Neural cell (in vitro differentiated cells): Measurements from ENCODE around the gene EBF3.

Source experiments
- CTCF ChIP-seq: fragments of 450-650 bp; IDR thresholded peaks from 2 replicates; pipeline ENCODE4 v1.5.1; 2014; ENCODE audit warnings: antibody characterized with exemption, mild to moderate bottlenecking, moderate library complexity; ENCODE audit not compliant: poor library complexity, severe bottlenecking
- POLR2AphosphoS5 ChIP-seq: IDR thresholded peaks from 2 replicates; pipeline ENCODE4 v1.6.1; 2012
- RAD21 ChIP-seq: fragments of 450-650 bp; conservative IDR thresholded peaks from 2 replicates; pipeline ENCODE4 v1.6.1; 2014; ENCODE audit warnings: antibody characterized with exemption, mild to moderate bottlenecking, moderate library complexity
- SMC3 ChIP-seq: fragments of 450-650 bp; conservative IDR thresholded peaks from 2 replicates; pipeline ENCODE4 v1.6.1; 2014; ENCODE audit warnings: antibody characterized with exemption, mild to moderate bottlenecking, moderate library complexity; ENCODE audit not compliant: poor library complexity
- TF ChIP-seq, protein P1 (sequence below): IDR thresholded peaks from 2 replicates; pipeline ENCODE4 v1.6.1; 2012; ENCODE audit warnings: borderline replicate concordance

DNA sequence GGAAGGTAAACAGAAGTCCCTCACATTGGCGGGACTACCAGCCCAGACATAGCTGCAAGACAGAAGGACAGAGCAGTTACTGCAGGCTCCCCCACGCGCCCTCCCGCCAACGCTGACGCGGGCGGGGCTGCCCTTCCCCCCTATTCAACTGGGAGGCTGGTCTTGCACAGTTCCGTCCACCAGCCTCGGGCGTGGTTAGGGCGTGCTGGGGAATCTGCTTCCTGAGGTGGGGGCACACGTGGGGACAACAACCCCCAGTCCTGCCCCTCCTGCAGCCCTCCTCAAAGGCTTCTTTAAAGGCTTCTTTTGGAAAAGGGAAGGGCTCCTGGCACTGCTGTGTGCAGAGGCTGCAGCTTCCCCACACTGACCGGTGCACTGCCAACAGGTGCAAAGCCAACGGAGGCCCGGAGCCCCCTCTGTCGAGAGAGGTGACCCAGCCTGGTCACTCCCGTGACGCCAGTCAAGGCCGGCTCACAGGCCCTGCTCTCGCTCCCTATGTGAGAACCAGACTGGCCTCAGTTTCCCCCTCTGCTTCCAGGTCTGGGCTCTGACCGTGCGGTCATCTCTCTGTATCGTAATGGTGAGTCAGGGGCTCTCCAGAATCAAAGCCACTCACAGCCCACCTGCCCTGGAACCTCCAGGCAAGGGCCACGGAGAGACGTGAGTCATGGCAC is 126.0 kb downstream of the EBF3 start:
- no peak for TF ChIP-seq POLR2AphosphoS5
- no peak for TF ChIP-seq CTCF
- TF ChIP-seq SMC3: no peak
- no peak for TF ChIP-seq RAD21
- TF ChIP-seq, protein P1, sequence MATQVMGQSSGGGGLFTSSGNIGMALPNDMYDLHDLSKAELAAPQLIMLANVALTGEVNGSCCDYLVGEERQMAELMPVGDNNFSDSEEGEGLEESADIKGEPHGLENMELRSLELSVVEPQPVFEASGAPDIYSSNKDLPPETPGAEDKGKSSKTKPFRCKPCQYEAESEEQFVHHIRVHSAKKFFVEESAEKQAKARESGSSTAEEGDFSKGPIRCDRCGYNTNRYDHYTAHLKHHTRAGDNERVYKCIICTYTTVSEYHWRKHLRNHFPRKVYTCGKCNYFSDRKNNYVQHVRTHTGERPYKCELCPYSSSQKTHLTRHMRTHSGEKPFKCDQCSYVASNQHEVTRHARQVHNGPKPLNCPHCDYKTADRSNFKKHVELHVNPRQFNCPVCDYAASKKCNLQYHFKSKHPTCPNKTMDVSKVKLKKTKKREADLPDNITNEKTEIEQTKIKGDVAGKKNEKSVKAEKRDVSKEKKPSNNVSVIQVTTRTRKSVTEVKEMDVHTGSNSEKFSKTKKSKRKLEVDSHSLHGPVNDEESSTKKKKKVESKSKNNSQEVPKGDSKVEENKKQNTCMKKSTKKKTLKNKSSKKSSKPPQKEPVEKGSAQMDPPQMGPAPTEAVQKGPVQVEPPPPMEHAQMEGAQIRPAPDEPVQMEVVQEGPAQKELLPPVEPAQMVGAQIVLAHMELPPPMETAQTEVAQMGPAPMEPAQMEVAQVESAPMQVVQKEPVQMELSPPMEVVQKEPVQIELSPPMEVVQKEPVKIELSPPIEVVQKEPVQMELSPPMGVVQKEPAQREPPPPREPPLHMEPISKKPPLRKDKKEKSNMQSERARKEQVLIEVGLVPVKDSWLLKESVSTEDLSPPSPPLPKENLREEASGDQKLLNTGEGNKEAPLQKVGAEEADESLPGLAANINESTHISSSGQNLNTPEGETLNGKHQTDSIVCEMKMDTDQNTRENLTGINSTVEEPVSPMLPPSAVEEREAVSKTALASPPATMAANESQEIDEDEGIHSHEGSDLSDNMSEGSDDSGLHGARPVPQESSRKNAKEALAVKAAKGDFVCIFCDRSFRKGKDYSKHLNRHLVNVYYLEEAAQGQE: no peak
